Measurements from ENCODE around the gene RDH8.

- TF ChIP-seq, protein P1, sequence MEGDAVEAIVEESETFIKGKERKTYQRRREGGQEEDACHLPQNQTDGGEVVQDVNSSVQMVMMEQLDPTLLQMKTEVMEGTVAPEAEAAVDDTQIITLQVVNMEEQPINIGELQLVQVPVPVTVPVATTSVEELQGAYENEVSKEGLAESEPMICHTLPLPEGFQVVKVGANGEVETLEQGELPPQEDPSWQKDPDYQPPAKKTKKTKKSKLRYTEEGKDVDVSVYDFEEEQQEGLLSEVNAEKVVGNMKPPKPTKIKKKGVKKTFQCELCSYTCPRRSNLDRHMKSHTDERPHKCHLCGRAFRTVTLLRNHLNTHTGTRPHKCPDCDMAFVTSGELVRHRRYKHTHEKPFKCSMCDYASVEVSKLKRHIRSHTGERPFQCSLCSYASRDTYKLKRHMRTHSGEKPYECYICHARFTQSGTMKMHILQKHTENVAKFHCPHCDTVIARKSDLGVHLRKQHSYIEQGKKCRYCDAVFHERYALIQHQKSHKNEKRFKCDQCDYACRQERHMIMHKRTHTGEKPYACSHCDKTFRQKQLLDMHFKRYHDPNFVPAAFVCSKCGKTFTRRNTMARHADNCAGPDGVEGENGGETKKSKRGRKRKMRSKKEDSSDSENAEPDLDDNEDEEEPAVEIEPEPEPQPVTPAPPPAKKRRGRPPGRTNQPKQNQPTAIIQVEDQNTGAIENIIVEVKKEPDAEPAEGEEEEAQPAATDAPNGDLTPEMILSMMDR (tag by site-specific recombination; IDR thresholded peaks at IDR 0.05) = no peak
- TF ChIP-seq ZSCAN30 (tag by site-specific recombination; IDR thresholded peaks at IDR 0.05) (no peak), BCL11A (tag by site-specific recombination; IDR thresholded peaks at IDR 0.05; ENCODE audit: low read depth) (no peak), ZNF776 (tag by site-specific recombination; IDR thresholded peaks at IDR 0.05; ENCODE audit: borderline replicate concordance) (no peak), ZNF639 (tag by site-specific recombination; IDR thresholded peaks at IDR 0.05) (no peak), REST (tag by site-specific recombination; IDR thresholded peaks at IDR 0.05) (no peak), ZNF529 (tag by site-specific recombination; IDR thresholded peaks at IDR 0.05; ENCODE audit: insufficient replicate concordance) (no peak), ZNF37A (tag by site-specific recombination; IDR thresholded peaks at IDR 0.05) (no peak), SALL2 (tag by site-specific recombination; IDR thresholded peaks at IDR 0.05; ENCODE audit: borderline replicate concordance) (no peak), ZNF324 (tag by site-specific recombination; IDR thresholded peaks at IDR 0.05) (no peak)
Observed at GRCh38 chr19:10010247-10010691, 3.0 kb upstream of the RDH8 start, which contains the start of gene COL5A3.
